Ovary (tissue), 9 donors: ENCODE results near the gene LHX3. TPM values are rescaled to one million over a fixed set of nuclear protein-coding genes. Genes with fewer than 3 reads are reported as not detected.

Source experiments
- DNase-seq, 5 donors: peaks; one replicate each; pipeline ENCODE4 v3.0.0-alpha.2; 2019 to 2020
- H3K27ac ChIP-seq, 2 donors: fragments of 200-600 bp; one replicate each; pipeline versions ENCODE4 v1.5.1 to v1.8.0; 2019 to 2022
- H3K27me3 ChIP-seq: fragments of 200-600 bp; one replicate; pipeline ENCODE4 v1.8.0; 2022
- H3K36me3 ChIP-seq: fragments of 200-600 bp; sonication (generic); one replicate; pipeline ENCODE4 v1.5.1; 2019
- H3K4me1 ChIP-seq: one replicate; pipeline ENCODE4 v1.8.1; 2013; ENCODE audit warnings: mild to moderate bottlenecking, moderate library complexity; ENCODE audit not compliant: insufficient read depth
- H3K4me3 ChIP-seq: fragments of 200-600 bp; sonication (generic); one replicate; pipeline ENCODE4 v1.5.1; 2017
- H3K9me3 ChIP-seq, 2 donors: fragments of 200-600 bp in 1 of 2; sonication (generic) in 1 of 2; one replicate each; pipeline versions ENCODE4 v1.5.1 to v1.8.1; 2013 to 2019; ENCODE audit warnings: mild to moderate bottlenecking in 1 of 2, moderate library complexity in 1 of 2
- CTCF ChIP-seq, 3 donors: fragments of 450-650 bp in 2 of 3; fragments of 200-600 bp in 1 of 3; IDR thresholded peaks; one replicate each; pipeline versions ENCODE4 v1.5.1 to v1.8.0; 2016 to 2022; ENCODE audit warnings: antibody characterized with exemption in 3 of 3, mild to moderate bottlenecking in 1 of 3
- EP300 ChIP-seq: sonication (generic); formaldehyde crosslinking; IDR thresholded peaks from one replicate; pipeline ENCODE4 v1.6.1; 2017; ENCODE audit warnings: antibody characterized with exemption
- POLR2A ChIP-seq: fragments of 450-650 bp; IDR thresholded peaks from one replicate; pipeline ENCODE4 v1.6.1; 2017; ENCODE audit warnings: antibody characterized with exemption, mild to moderate bottlenecking, moderate library complexity
- WGBS, 3 donors: extraction: QIAGEN DNeasy Blood & Tissue Kit in 1 of 3; methylation state at CpG; one replicate each; pipeline versions ENCODE4 v1.1.5 to v1.1.7; 2013 to 2017; 5-methylcytosine and 5-hydroxymethylcytosine counted together
- intact Hi-C, 4 donors: fragments of 100-400 bp; cut with DNase I; formaldehyde crosslinking; loops; one replicate each; pipeline versions ENCODE4 v1.11.0 to v1.15.1; 2022 to 2023
- polyA plus RNA-seq, 2 donors: library from polyadenylated mRNA; stranded (reverse); fragments of 200-250 nt in 1 of 2; fragments of 350-450 nt in 1 of 2; fragmentation: Illumina TruSeq in 1 of 2; extraction: RNeasy Lipid Tissue Mini Kit (QIAGEN cat#74804) in 1 of 2; gene quantifications; one replicate each; pipeline ENCODE4 v1.2.3, GENCODE V29; 2013 to 2014
- total RNA-seq, 7 donors: library from RNA; depleted of rRNA in 2 of 7; stranded (reverse); fragments of >200 nt in 2 of 7; fragmentation: NEBNext Ultra II Directional in 3 of 7; extraction: Animal tissue kit (Norgen Biotek cat#: 25700) in 3 of 7; gene quantifications; one replicate each; pipeline versions ENCODE4 v1.1.0 to v1.2.4, GENCODE V29; 2016 to 2023
- donor health status: DM: no; HTN: no; CAD: no; lungs with moderate emphysema.
- donor health status: DM: no; HTN: no; CAD: no.
- donor health status: Bipolar disorder and iron deficiency.
- donor health status: DM: yes; HTN: yes; CAD: no.
- donor health status: DM: no; HTN: no; CAD: no.
- donor health status: DM: yes; HTN: yes; CAD: no.

The LHX3 gene
- total and polyA plus RNA-seq, 9 donors, result not detected

DNA sequence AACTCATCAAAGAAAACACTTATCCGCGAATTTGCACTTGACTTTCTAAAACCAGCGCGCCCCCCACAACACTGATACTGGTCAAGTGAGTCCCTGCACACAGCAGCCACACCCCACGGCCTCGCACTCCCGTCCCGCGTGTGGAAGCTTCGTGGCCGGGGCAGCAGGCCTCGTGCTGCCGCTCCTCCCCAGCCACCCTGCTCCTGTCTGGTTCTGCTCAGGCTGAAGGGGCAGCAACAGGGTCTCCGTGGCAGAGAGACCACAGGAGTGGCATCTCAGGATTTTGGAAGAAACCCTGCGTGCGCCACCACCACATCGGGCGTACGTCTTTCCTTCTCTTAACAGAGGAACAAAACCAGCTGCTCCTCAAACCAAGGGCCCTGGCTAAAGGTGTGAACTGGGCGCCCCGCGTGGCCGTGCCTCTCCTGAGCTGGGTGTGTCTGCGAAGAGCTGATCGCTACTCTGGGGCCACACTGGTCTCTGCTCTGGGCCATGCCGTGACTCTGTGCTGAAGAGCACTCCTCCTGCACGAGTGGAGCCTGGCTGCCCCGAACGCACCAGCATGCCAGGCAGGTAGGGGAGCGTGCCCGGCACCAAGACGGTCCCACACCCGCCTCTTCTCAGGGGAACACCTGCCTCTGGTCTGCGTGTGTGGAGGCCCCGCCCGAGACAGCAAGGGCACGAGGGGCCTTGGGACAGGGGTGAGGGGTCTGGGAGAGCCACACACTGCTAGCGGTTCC, 17.4 kb upstream of the LHX3 start:
- Histone ChIP-seq H3K9me3 (no peaks in the 10 kb centered on the region), H3K36me3 (no peaks in the 10 kb centered on the region), H3K4me1 (no peaks in the 10 kb centered on the region), H3K27me3 (no peaks in the 10 kb centered on the region), H3K4me3 (no peak overlapping the region), H3K27ac (no peak overlapping the region)
- DNase-seq, result no peak
- intact Hi-C loops, result no loop called here
- TF ChIP-seq POLR2A, result no peak
- TF ChIP-seq CTCF (IDR thresholded peaks at IDR 0.05), result no peak
- TF ChIP-seq EP300, result no peak
- WGBS, 3 donors, result 93% methylated on average over 38 of the region's 38 CpGs

DNA sequence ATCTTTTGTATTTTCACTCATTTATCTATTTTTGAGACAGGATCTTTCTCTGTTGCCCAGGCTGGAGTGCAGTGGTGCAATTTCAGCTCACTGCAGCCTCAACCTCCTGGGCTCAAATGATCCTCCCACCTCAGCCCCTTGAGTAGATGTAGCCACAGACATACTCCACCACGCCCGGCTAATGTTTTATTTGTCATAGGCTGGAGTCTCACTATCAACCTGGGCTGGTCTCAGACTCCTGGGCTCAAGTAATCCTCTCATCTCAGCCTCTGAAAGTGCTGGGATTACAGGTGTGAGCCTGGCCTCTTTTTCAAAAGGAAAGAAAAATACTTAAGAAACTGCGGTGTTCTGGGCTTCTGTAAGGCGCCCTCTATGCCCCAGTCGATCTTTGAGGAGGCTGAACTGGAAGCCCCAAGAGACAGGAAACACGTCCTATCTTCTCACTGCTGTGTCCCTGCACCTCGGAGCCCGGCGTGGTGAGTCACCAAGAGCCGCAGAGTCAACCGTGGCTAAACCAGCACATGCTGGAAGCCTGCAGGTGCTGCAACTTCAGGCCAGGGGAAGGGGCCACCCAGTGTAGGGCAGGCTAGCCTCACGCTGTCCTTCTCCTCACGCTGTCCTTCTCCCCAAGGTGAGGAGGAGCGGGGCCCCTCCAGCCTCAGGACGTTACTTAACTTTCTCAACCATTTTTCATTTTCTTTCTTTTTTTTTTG, 15.2 kb upstream of the LHX3 start:
- DNase-seq, result no peak
- H3K4me1 ChIP-seq, result no peaks in the 10 kb centered on the region
- no peaks in the 10 kb centered on the region for H3K36me3 ChIP-seq
- no peaks in the 10 kb centered on the region for H3K9me3 ChIP-seq
- 87 to 88% (median 87%) methylated on average over 15 of the region's 15 CpGs for WGBS, 3 donors
- no peak for TF ChIP-seq CTCF (IDR thresholded peaks at IDR 0.05)
- intact Hi-C loops, result no loop called here
- H3K27me3 ChIP-seq, result no peaks in the 10 kb centered on the region
- no peak overlapping the region for H3K27ac ChIP-seq
- H3K4me3 ChIP-seq, result no peak overlapping the region

GRCh38 chr9:136219276-136219675, 14.3 kb upstream of the LHX3 start:
- Histone ChIP-seq H3K4me3 (no peak overlapping the region), H3K4me1 (no peaks in the 10 kb centered on the region), H3K27ac (no peak overlapping the region), H3K36me3 (no peaks in the 10 kb centered on the region), H3K9me3 (no peaks in the 10 kb centered on the region), H3K27me3 (no peaks in the 10 kb centered on the region)
- TF ChIP-seq POLR2A, result no peak
- TF ChIP-seq CTCF (IDR thresholded peaks at IDR 0.05), result no peak
- TF ChIP-seq EP300, result no peak
- DNase-seq, result no peak
- intact Hi-C loops, result no loop called here
- WGBS, 3 donors, result 85 to 91% (median 88%) methylated on average over 13 of the region's 13 CpGs

DNA sequence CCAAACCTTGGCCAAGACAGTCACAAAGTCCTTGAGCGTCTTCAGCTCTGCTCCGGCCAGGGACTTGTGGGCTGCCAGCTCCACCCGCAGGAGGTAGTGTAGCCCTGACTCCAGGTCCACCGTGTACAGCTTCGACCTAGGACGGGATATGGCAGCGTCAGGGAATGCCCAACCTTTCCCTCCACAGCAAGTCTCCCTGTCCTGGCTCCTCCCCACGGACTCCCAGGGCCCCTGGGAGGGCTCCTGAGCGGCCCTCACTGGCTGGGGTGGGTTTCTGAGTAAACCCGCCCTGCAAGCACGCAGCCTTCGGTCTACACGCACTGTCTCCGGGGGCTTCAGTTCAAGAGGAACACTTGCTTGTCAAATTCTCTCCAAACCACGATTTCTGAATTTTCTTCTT, 13.7 kb upstream of the LHX3 start:
- no peak for DNase-seq
- no peak overlapping the region for H3K27ac ChIP-seq
- H3K4me3 ChIP-seq, result no peak overlapping the region
- 87 to 91% (median 91%) methylated on average over 15 of the region's 15 CpGs for WGBS, 3 donors
- no peaks in the 10 kb centered on the region for H3K36me3 ChIP-seq
- H3K4me1 ChIP-seq, result no peaks in the 10 kb centered on the region
- no peaks in the 10 kb centered on the region for H3K27me3 ChIP-seq
- no peaks in the 10 kb centered on the region for H3K9me3 ChIP-seq
- no peak for TF ChIP-seq CTCF (IDR thresholded peaks at IDR 0.05)
- no peak for TF ChIP-seq POLR2A
- TF ChIP-seq EP300, result no peak
- intact Hi-C loops, result no loop called here
